Suppressor macrophage treated with lipopolysaccharide for 1 hour (primary cell): ENCODE measurements around the gene ENTPD1.
"Not testable (repeated sequence)": the region's sequence is repeated elsewhere in the genome, so short reads cannot be mapped to it uniquely, and the experiment has no call there.

Experiments used
- DNase-seq, 3 donors: peaks; one replicate each; pipeline ENCODE4 v3.0.0-alpha.2; 2020 to 2022

The ENTPD1 gene

GRCh38 chr10:95756041-95756761 lies at the start of gene ENTPD1:
Gene ENTPD1, plus strand, starts transcription at chr10:95756163. Its CDS starts 77 bp downstream, at chr10:95756240.
- peak; percentile 44 to 59 (median 57) for DNase-seq

GRCh38 chr10:95706573-95706972 lies 49.4 kb upstream of the ENTPD1 start:
- no peak for DNase-seq

- no peak for DNase-seq
Measured at GRCh38 chr10:95706990-95707389, 49.0 kb upstream of the ENTPD1 start.

GRCh38 chr10:95711492-95711891 lies 44.5 kb upstream of the ENTPD1 start:
- no peak for DNase-seq

GRCh38 chr10:95716466-95716865 lies 39.5 kb upstream of the ENTPD1 start:
- DNase-seq, result peak in 1 of 3 donors; percentile 29

GRCh38 chr10:95716866-95717265 lies 39.1 kb upstream of the ENTPD1 start:
- peak in 1 of 3 donors; percentile 16 for DNase-seq

GRCh38 chr10:95720745-95721144 lies 35.2 kb upstream of the ENTPD1 start:
- DNase-seq, result not testable (repeated sequence)

GRCh38 chr10:95722496-95722895 lies 33.5 kb upstream of the ENTPD1 start:
- not testable (repeated sequence) for DNase-seq

GRCh38 chr10:95728526-95728925 lies 27.4 kb upstream of the ENTPD1 start:
- peak; percentile 15 to 60 (median 29) for DNase-seq

GRCh38 chr10:95729323-95730055 lies 26.5 kb upstream of the ENTPD1 start:
- peak; percentile 35 to 53 (median 45) for DNase-seq

GRCh38 chr10:95730233-95730632 lies 25.7 kb upstream of the ENTPD1 start:
- DNase-seq, result peak; percentile 18 to 69 (median 62)

GRCh38 chr10:95732907-95733306 lies 23.1 kb upstream of the ENTPD1 start:
- DNase-seq, result not testable (repeated sequence)

- DNase-seq, result no peak
Measured at GRCh38 chr10:95739056-95739455, 16.9 kb upstream of the ENTPD1 start.

- DNase-seq, result peak; percentile 77 to 87 (median 79)
Measured at GRCh38 chr10:95741807-95742467, 14.0 kb upstream of the ENTPD1 start.

GRCh38 chr10:95742485-95742884 lies 13.5 kb upstream of the ENTPD1 start:
- DNase-seq, result no peak

- DNase-seq, result no peak
Measured at GRCh38 chr10:95742962-95743535, 12.9 kb upstream of the ENTPD1 start.

GRCh38 chr10:95745501-95745900 lies 10.5 kb upstream of the ENTPD1 start:
- DNase-seq, result peak; percentile 6 to 34 (median 30)

- no peak for DNase-seq
Measured at GRCh38 chr10:95748349-95748748, 7.6 kb upstream of the ENTPD1 start.

- peak; percentile 58 to 70 (median 69) for DNase-seq
Measured at GRCh38 chr10:95755511-95756004, 405 bp upstream of the ENTPD1 start.

GRCh38 chr10:95756809-95757684 lies 1.1 kb downstream of the ENTPD1 start:
- DNase-seq, result peak in 2 of 3 donors; percentile 15 to 25

GRCh38 chr10:95758351-95759025 lies 2.5 kb downstream of the ENTPD1 start:
- DNase-seq, result peak in 2 of 3 donors; percentile 6 to 25
